Fibroblast of skin of left biceps (primary cell): ENCODE measurements around the gene EHD1.

Source experiments
- DNase-seq, 2 experiments: peaks; one replicate each; pipeline ENCODE4 v3.0.0-alpha.2; 2013; ENCODE audit warnings: low read depth in 2 of 2

The EHD1 gene

GRCh38 chr11:64842851-64843685, 35.4 kb downstream of the EHD1 start:
- DNase-seq, result no peak

DNA sequence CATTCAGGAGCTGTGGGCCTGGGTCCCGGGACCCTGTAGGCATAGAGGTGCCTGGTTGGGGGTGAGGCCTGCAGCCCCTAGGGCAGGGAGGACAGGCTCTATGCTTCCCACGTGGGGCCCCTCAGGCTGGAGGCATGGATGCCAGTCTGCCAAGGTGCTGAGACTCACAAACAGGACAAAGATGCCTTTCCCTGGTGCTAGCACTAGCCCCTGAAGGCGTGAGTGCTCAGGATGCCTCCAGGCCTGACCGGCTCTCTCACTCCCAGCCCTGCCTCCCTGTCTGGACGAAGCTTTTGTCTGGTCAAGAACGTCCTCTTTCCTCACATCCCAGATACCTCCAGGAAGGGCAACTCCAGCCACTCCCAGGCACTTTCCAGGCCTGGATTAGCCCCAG, 36.1 kb downstream of the EHD1 start:
- no peak for DNase-seq

DNA sequence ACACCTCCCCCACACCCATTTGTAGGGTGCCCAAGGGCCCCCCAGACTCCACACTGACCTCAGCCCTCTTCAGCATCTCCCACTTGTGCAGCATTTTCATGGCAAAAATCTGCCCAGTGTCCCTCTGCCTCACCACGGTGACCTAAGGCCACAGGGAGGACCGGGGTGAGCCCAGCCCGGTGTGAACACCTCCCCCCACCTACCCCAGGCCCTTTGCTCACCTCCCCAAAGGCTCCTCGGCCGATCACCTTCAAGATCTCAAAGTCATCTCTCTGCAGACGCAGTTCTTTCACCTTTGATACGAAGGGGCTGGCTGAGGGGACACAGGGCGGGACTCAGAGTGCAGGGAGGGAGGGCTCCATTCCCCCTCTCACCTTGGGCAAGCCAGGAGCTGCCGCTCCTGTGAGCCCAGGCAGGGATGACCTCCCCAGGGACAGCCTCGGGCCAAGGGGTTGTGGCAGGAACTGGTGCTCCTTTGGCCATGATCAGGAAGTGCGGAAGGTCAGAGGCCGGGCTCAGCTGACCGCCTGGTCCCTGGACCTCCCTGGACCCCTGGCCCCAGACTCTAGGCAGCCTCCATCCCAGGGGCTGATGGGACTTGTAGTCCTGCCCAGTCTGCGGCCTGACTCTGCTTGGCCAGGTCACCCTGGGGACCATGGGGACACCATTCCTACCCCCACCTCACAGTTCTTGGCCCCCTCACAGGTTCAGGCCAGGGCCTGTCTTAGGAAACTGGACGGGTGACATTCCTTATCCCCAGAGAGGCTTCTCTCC, 36.6 kb downstream of the EHD1 start:
- no peak for DNase-seq

DNA sequence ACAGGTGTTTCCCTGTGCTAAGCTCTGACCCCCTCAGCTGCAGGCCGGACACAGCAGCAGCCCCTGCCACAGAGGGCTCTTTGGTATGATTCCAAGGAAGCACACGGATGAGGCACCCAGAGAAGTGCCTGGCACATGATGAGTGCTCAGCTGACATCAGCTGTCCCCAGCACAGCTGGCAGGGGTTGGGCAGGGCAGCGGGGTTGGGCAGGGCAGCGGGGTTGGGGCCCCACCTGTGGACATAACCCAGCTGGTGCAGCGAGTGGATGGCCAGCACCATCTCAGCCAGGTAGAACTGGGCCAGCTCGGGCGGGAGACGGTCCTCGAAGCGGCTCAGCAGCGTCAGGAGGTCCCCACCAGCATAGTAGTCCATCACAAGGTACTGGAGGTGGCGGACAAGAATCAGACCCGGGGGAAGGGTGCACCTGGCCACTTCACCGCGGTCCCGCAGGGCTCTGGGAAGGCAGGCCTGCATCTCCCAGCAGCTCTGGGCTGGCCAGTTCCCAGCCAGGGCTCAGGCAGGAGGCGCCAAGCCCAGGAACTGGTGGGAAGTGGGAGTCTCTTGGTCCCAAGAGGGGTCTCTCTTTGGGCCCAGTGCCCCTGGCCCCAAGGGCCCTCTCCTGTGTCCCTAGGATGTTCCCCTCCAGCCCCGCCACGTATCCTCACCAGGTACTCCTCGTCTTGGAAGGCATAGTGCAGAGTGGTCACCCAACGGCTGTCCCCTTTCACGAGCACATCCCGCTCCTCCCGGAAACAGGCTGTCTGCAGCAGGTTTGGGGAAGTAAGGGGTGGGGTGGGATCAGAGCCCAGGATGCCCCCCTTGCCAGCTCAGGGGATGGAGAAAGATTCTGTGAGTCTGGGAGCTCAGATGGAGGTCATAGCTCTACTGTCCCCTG, 38.3 kb downstream of the EHD1 start:
- no peak for DNase-seq

GRCh38 chr11:64839335-64839734, 39.1 kb downstream of the EHD1 start:
- no peak for DNase-seq

DNA sequence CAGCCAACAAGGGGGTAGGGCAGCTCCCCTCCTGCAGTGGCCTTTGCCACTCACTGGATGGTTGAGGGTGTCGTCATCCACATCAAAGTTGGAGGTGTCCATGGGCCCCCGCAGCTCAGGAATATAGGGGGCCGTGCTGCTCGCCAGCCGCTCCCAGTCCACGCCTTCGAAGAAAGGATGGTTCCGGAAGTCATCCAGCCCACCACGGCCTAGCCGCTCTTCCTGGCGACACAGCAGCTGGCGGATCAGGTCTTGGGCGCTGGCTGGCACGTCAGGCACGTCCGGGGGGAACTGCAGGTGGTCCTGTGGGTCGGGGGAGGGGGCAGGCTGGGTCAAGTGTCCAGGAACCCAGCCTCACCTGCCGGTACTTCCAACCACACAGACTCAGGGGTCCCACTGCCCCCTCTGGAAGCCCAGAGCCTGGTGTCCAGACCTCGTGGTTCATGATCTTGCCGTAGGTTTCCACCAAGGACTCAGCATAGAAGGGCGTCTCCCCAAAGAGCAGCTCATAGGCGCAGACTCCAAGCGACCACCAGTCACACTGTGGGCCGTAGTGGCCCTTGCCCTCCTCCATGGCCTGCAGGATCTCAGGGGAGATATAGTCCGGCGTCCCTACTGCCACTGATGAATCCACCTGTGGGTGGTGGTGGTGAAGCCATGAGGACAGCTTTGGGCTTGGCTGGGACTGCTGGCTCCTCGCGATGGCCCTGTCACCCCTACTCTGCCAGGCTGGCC, 39.7 kb downstream of the EHD1 start:
- DNase-seq, result no peak

DNA sequence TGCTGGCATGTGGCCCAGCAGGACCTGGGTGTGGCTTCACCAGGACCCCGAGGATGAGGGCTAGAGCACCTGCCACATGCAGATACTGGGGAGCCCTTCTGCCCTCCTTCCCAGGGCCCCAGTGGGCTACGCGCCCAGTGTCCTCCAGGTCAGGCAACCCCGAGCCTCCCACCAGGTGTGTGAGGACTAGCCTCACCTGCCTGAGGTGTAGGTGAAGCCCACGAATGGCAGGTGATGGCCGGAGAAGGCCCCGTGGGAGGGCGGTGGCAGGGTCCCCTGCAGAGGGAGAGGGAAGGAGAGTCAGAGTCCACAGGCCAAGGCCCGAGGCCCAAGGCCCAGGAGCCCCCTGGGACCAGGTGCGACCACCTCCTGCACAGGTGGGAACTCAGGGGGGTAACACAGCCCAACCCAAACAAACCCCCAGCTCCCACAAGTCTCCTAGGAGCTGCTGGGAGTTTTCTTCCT, 40.5 kb downstream of the EHD1 start:
- DNase-seq, result no peak

GRCh38 chr11:64836448-64837072, 41.9 kb downstream of the EHD1 start:
- DNase-seq, result no peak

DNA sequence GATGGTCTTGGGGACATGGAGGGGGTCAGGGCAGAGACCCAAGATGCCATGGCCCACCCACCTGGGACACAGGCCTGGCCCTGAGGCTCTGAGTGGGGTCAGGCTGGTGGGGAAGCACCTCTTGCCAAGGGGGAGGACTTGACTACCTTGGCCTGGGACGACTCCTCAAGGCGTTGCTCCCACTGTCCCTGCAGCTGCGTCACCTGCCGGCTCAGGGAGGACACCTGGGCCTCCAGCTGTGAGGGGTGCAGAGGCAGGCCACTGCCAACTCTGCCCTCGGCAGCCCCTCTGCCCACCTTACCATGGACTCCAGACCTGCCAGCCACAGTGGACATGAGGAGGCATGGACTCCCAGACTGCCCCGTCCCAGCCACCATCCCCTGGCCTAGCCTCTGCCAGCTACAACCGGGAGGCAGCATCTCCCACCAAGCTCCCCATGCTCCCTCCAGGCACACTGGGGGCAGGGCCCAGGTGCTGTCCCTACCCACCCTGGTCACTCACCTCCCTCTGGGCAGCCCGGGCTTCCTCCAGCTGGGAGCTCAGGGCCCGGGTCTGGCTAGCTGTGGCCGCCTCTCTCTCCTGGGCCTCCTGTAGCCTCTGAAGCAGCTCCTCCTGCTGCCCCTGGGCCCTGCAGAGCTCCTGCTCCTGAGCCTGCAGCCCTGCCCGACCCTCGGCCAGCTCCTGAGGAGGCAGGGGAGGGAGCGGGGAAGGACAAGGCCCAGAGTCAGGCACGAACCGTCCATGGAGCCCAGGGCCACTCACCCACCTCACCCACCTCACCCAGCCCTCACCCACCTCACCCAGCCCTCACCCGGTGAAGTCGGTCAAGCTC, 42.6 kb downstream of the EHD1 start:
- no peak for DNase-seq

- no peak for DNase-seq
Measured at GRCh38 chr11:64834723-64835615, 43.5 kb downstream of the EHD1 start.

DNA sequence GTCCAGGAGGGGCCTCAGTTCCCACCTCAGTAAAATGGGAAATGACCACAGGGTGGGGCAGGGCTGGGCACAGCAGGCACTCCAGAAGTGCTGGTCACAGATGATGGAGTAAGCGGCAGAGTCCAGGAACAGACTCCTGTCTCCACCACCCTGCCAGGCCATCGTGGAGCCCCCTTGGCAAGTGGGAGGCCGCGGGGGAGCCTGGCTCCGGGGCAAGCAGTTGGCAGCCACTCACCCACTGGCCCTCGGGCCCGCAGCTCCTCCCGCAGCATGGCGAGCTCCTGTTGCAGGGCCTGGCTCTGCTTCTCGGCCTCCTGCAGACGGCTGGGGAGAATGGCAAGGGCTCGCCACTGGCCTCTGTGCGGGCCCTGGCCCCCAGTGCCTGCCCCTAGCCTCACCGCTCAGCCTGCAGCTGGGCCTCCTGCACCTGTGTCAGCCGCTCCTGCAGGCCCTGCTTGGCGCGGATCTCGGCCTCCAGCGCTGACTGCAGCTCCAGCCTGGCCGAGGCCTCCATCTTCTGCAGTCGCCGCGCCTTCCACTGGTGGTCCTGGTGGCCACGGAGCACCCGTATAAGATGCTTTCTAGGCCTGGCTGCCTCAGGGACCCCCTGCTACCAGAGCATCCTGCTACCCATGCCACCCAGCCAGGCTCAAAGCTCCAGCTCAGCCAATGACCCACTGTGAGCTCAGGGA, 44.2 kb downstream of the EHD1 start:
- no peak for DNase-seq

GRCh38 chr11:64833509-64833908, 44.9 kb downstream of the EHD1 start:
- no peak for DNase-seq

GRCh38 chr11:64833198-64833502, 45.3 kb downstream of the EHD1 start:
- no peak for DNase-seq

DNA sequence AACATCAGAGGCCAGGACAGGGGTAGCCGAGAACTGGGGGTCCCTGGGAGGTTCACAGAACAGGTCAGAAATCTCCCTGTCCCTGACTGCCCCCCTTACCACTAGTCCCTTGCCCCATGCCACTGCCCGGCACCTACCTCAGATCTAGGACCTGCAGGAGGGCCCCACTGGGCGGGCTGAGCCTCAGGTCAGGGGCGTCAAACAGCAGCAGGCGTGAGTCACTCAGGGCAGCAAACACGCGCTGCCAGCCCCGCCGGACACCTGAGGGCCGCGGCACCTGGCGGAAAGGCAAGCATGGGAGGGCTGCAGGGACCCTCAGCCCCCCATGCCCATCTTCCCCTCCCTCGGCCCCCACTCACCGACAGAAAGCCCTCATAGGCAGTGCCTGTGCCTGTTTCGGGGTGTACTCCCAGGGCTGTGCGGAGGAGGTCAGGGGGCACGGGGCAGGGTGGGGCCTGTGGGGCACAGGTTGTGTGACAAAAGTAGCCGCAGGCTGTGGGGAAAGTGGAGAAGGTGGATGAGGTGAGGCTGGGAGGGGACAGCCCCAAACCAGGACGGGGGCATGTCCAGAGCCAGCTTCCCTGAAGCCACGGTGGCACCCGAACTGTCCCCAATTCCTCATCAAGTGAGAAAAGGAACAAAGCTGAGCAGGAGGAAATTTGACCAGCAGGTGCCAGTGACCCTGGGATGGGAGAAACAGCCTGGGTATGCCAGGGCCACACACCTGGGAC, 45.8 kb downstream of the EHD1 start:
- no peak for DNase-seq

- DNase-seq, result no peak
Measured at GRCh38 chr11:64831411-64831891, 47.0 kb downstream of the EHD1 start.

DNA sequence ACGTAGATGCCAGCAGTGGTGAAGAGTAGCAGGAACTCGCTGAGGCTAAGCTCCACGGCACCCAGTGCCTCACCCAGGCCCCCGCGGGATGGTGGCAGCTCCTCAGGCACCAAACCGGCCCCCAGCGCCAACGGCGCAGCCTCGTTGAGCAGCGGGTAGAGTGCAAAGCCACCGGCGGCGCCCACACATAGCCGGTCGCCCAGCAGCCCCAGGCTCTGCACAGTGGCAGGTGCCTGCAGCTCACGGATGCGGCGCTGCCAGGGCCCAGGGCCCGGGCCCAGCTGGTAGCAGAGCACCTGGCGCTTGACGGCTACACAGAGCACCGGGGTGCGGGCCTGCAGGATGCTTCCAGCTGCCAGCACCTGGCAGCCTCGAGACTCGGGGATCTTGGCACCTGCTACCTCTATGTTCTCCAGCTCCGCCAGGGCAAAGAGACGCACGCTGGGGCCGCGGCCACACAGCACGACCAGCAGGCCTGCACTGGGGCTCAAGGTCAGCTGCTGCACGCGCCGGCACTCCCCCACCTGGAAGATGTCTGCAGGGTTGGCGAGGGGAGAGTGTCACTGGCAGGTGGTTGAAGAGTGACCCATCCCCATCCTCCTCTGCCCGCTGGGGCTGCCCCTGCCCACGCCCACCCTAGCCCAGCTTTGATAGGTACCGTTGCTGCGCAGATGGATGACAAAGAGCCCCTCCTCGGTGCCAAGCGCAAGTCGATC, 48.7 kb downstream of the EHD1 start:
- no peak for DNase-seq

- no peak for DNase-seq
Measured at GRCh38 chr11:64827451-64827839, 51.0 kb downstream of the EHD1 start.
